Purkinje cell (primary cell): ENCODE measurements around the gene SV2B. TPM values are rescaled to one million over a fixed set of nuclear protein-coding genes. Genes with fewer than 3 reads are reported as not detected.

Experiments
- polyA plus RNA-seq: library from polyadenylated mRNA; unstranded; fragments of >200 nt; fragmentation: Nextera tagmentation; gene quantifications from 2 replicates; pipeline ENCODE4 v1.2.1, GENCODE V29; 2014

Gene SV2B
- 2.0 and 24.1 TPM in 2 replicates for polyA plus RNA-seq

GRCh38 chr15:91099995-91100813 lies at the start of gene SV2B:
Gene SV2B (plus strand): TSS chr15:91100257. CDS start chr15:91226264, 126,007 bp downstream.

Other genes starting within 250 kb of the SV2B start
- gene FURIN, start 231.7 kb upstream of the SV2B start, polyA plus RNA-seq = 3.5 and 4.7 TPM in 2 replicates
- not detected in 2 replicates for gene FES, start 215.8 kb upstream of the SV2B start, polyA plus RNA-seq
- gene MAN2A2, start 197.0 kb upstream of the SV2B start, polyA plus RNA-seq = 11.1 and 42.8 TPM in 2 replicates
- 7.9 and 20.9 TPM in 2 replicates for gene HDDC3, start 167.7 kb upstream of the SV2B start, polyA plus RNA-seq
- gene UNC45A, start 165.0 kb upstream of the SV2B start, polyA plus RNA-seq = 8.3 and 9.6 TPM in 2 replicates
- gene RCCD1, start 145.4 kb upstream of the SV2B start, polyA plus RNA-seq = 0.66 and 1.2 TPM in 2 replicates
- 3.6 and 6.8 TPM in 2 replicates for gene PRC1, start 105.7 kb upstream of the SV2B start, polyA plus RNA-seq
- 12.4 and 28.9 TPM in 2 replicates for gene VPS33B, start 77.7 kb upstream of the SV2B start, polyA plus RNA-seq